ENCODE measurements around the gene ZNF740. TPM values are rescaled to one million over a fixed set of nuclear protein-coding genes. Genes with fewer than 3 reads are reported as not detected.

ZNF740 gene
- total and polyA plus RNA-seq, 2 of the 8 experiments (the other 6 are each of a cell fraction or from before 2014, with no cell fraction given): 8.2 to 40.0 TPM

DNA sequence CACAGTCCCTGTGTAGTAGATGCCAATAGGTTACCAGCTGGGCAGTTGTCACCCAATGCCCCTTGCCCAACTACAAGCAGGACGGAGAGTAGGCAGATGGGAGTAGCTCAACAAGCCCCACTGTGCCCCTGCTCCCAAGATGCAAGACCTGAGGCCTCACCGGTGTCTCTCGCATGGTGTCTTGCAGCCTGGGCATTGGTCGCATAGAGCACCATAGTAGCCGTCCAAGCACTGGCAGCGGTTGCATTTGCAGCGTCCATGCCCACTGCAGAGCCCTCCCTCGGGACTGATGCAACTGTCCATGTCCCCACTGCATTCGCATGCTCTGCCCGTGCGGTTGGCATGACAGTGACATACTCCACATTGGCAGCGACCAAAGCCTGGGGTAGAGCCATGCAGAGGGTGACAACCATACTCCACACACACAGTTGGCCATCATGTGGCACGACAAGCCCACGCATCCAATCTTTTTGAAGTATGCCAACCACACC, 12.1 kb downstream of the ZNF740 start:
- Histone ChIP-seq H3K4me3 (ENCODE audit: extremely low read depth in 1 of 4, insufficient read depth in 2 of 4, low read depth in 3 of 4, low read length in 4 of 4) (no peak overlapping the region), H2AK5ac (ENCODE audit: low read depth, low read length) (no peak overlapping the region), H2BK15ac (ENCODE audit: low read length) (no peak overlapping the region), H4K20me1 (replicated peaks in 1 of 2; ENCODE audit: control insufficient read depth in 1 of 2, insufficient read depth in 2 of 2, low read length in 2 of 2) (peaks cover 2 to 9% of the 10 kb centered on the region in 2 experiments), H2BK120ac (replicated peaks; ENCODE audit: low read depth, low read length) (no peak overlapping the region), H3K56ac (replicated peaks; ENCODE audit: insufficient read length, low read depth, low read length) (no peak overlapping the region), H2AFZ (ENCODE audit: low read length) (no peak overlapping the region), H3K4me2 (ENCODE audit: insufficient read depth in 1 of 2, low read depth in 2 of 2, low read length in 2 of 2) (no peak overlapping the region), H3K9me3 (ENCODE audit: insufficient read depth in 2 of 2, low read depth in 1 of 2, low read length in 1 of 2) (no peaks in the 10 kb centered on the region), H3K23ac (ENCODE audit: insufficient read length) (no peak overlapping the region), H3K18ac (ENCODE audit: extremely low read depth, low read length) (no peak overlapping the region), H4K91ac (replicated peaks; ENCODE audit: insufficient read length, low read length) (no peak overlapping the region), H3K4me1 (replicated peaks in 1 of 4; ENCODE audit: control insufficient read depth in 3 of 4, insufficient read depth in 4 of 4, low read length in 3 of 4) (peaks cover 0 to 6% (median 3%) of the 10 kb centered on the region in 4 experiments; a peak in 5 of 7 replicates), H4K5ac (ENCODE audit: insufficient read length, low read depth, low read length) (no peak overlapping the region), H3K14ac (ENCODE audit: insufficient read length) (no peak overlapping the region), H3K23me2 (ENCODE audit: low read depth, low read length) (no peaks in the 10 kb centered on the region; the same call in 1 of the 2 replicates), H3K79me1 (ENCODE audit: low read depth, low read length) (no peaks in the 10 kb centered on the region), H2BK5ac (ENCODE audit: low read depth, low read length) (no peak overlapping the region; the same call in 1 of the 2 replicates), H4K8ac (ENCODE audit: extremely low read depth, insufficient read depth, low read length) (no peak overlapping the region), H3K36me3 (ENCODE audit: control insufficient read depth in 2 of 4, insufficient read depth in 4 of 4, low read length in 3 of 4) (peaks cover 0 to 10% (median 2%) of the 10 kb centered on the region in 4 experiments; a peak in 4 of 8 replicates), H2BK20ac (ENCODE audit: low read length) (no peak overlapping the region), H3K27ac (ENCODE audit: low read depth, low read length) (no peak overlapping the region), H3K9ac (replicated peaks in 1 of 4; ENCODE audit: extremely low read depth in 1 of 4, low read depth in 3 of 4, low read length in 3 of 4) (no peak overlapping the region), H3K4ac (replicated peaks; ENCODE audit: insufficient read length, low read depth, low read length) (no peak overlapping the region), H3K27me3 (replicated peaks in 1 of 4; ENCODE audit: control insufficient read depth in 3 of 4, extremely low read depth in 1 of 4, insufficient read depth in 3 of 4, low read length in 3 of 4) (peaks cover 2 to 23% (median 9%) of the 10 kb centered on the region in 4 experiments), H2BK12ac (ENCODE audit: low read depth, low read length) (no peak overlapping the region), H3K79me2 (ENCODE audit: control insufficient read depth in 1 of 2, insufficient read depth in 2 of 2, low read length in 2 of 2) (no peaks in the 10 kb centered on the region)
- ChIA-PET POLR2A (ENCODE audit: partially characterized antibody) (interaction anchor here (0.8 to 2.0 kb wide), 9 partner anchors 9 to 308 kb away, joined by 3 to 7 read pairs (median 3); partner anchors contain the start of genes AAAS, IGFBP6 and TARBP2), CTCF (ENCODE audit: partially characterized antibody) (interaction anchor here (1.1 to 7.7 kb wide), 6 partner anchors 12 to 126 kb away, joined by 3 to 99 read pairs (median 16); partner anchors contain the start of genes CSAD and ZNF740)
- no peak for FAIRE-seq
- TF ChIP-seq POU5F1 (IDR thresholded peaks at IDR 0.05; ENCODE audit: low read depth, low read length) (no peak), RXRA (IDR thresholded peaks at IDR 0.05; ENCODE audit: insufficient read depth, low read depth, low read length) (no peak), CBX8 (IDR thresholded peaks at IDR 0.05; ENCODE audit: borderline replicate concordance, low read depth, low read length) (no peak), HDAC2 (IDR thresholded peaks at IDR 0.05; ENCODE audit: borderline replicate concordance in 1 of 2, low read depth in 2 of 2, low read length in 2 of 2) (no peak), TEAD4 (IDR thresholded peaks at IDR 0.05; ENCODE audit: low read depth, low read length) (no peak), SP2 (IDR thresholded peaks at IDR 0.05; ENCODE audit: low read length) (no peak)
- 85% methylated on average over 14 of the region's 14 CpGs; no CpG with 5 or more reads in 1 of the 2 experiments for WGBS, 2 experiments (ENCODE audit: extremely low coverage in 1 of 2, insufficient coverage in 1 of 2, insufficient read length in 1 of 2, insufficient replicate concordance in 2 of 2, low coverage in 1 of 2, low lambda C conversion rate in 2 of 2, missing lambda C conversion rate in 1 of 2)
- DNase-seq (ENCODE audit: low read depth in 1 of 2, low spot score in 2 of 2): no peak
